Fibroblast of lung (primary cell): ENCODE results near the gene MYLK. TPM values are rescaled to one million over a fixed set of nuclear protein-coding genes. Genes with fewer than 3 reads are reported as not detected.

ENCODE experiments used
- DNase-seq, 2 donors: peaks; one replicate each; pipeline versions ENCODE4 v3.0.0 to v3.0.0-alpha.2; 2010; ENCODE audit warnings: low read depth in 2 of 2
- H2AFZ ChIP-seq: 2 replicates; pipeline ENCODE4 v1.5.1; 2012; ENCODE audit warnings: low read length, control low read depth, inconsistent platforms
- H3K27ac ChIP-seq: 2 replicates; pipeline ENCODE4 v1.5.1; 2011; ENCODE audit warnings: low read length, control low read depth; ENCODE audit not compliant: insufficient read depth
- H3K27me3 ChIP-seq: 2 replicates; pipeline ENCODE4 v1.5.1; 2011; ENCODE audit warnings: mild to moderate bottlenecking, low read length; ENCODE audit not compliant: control insufficient read depth, insufficient read depth
- H3K36me3 ChIP-seq: 2 replicates; pipeline ENCODE4 v1.5.1; 2011; ENCODE audit warnings: low read length; ENCODE audit not compliant: control insufficient read depth, insufficient read depth
- H3K4me1 ChIP-seq: 2 replicates; pipeline ENCODE4 v1.5.1; 2011; ENCODE audit warnings: low read length; ENCODE audit not compliant: control insufficient read depth, insufficient read depth; ENCODE audit errors: extremely low read depth
- H3K4me2 ChIP-seq: 2 replicates; pipeline ENCODE4 v1.5.1; 2011; ENCODE audit warnings: low read length, control low read depth; ENCODE audit not compliant: insufficient read depth; ENCODE audit errors: extremely low read depth
- H3K4me3 ChIP-seq, 4 experiments: fragments of 200-600 bp in 1 of 4; sonication (generic) in 1 of 4; replicated peaks in 1 of 4; 2 replicates each; pipeline ENCODE4 v1.5.1; 2011 to 2016; ENCODE audit warnings: low read length in 4 of 4, low read depth in 3 of 4, mild to moderate bottlenecking in 3 of 4, control low read depth in 2 of 4, inconsistent platforms in 1 of 4, mixed read lengths in 1 of 4; ENCODE audit not compliant: insufficient read depth in 1 of 4; ENCODE audit errors: control extremely low read depth in 1 of 4
- H3K79me2 ChIP-seq: 2 replicates; pipeline ENCODE4 v1.5.1; 2012; ENCODE audit warnings: mild to moderate bottlenecking, low read length, inconsistent platforms; ENCODE audit not compliant: control insufficient read depth, insufficient read depth
- H3K9ac ChIP-seq: 2 replicates; pipeline ENCODE4 v1.5.1; 2011; ENCODE audit warnings: mild to moderate bottlenecking, low read length, control low read depth; ENCODE audit not compliant: insufficient read depth
- H3K9me3 ChIP-seq: 2 replicates; pipeline ENCODE4 v1.5.1; 2012; ENCODE audit warnings: low read depth, low read length; ENCODE audit not compliant: control insufficient read depth, insufficient read depth
- H4K20me1 ChIP-seq: 2 replicates; pipeline ENCODE4 v1.5.1; 2011; ENCODE audit warnings: low read length; ENCODE audit not compliant: control insufficient read depth, insufficient read depth; ENCODE audit errors: extremely low read depth
- EZH2 ChIP-seq: IDR thresholded peaks from 2 replicates; pipeline ENCODE4 v1.5.1; 2012; ENCODE audit warnings: low read length, control low read depth, mild to moderate bottlenecking; ENCODE audit errors: missing control alignments
- polyA plus RNA-seq, 2 donors: library from polyadenylated mRNA; depleted of rRNA in 1 of 2; stranded (reverse) in 1 of 2; unstranded in 1 of 2; fragments of >200 nt; gene quantifications; 2 replicates each; pipeline ENCODE4 v1.2.1, GENCODE V29; 2011 to 2012; ENCODE audit warnings: missing spikeins in 1 of 2
- total RNA-seq: library from RNA; depleted of rRNA; stranded (reverse); fragments of >200 nt; gene quantifications from 2 replicates; pipeline ENCODE4 v1.2.1, GENCODE V29; 2014
- TF ChIP-seq, protein P1 (sequence below), 2 donors: IDR thresholded peaks in 1 of 2; conservative IDR thresholded peaks in 1 of 2; 1 replicate in 1 of 2; 2 replicates in 1 of 2; pipeline ENCODE4 v1.5.1; 2011 to 2012; ENCODE audit warnings: low read length in 2 of 2, control low read depth in 1 of 2, inconsistent platforms in 1 of 2, low read depth in 1 of 2, mild to moderate bottlenecking in 1 of 2

Gene MYLK
- total and polyA plus RNA-seq, 2 donors (not counting 1 experiment from before 2014, with no cell fraction given) = 918 to 941 TPM

DNA sequence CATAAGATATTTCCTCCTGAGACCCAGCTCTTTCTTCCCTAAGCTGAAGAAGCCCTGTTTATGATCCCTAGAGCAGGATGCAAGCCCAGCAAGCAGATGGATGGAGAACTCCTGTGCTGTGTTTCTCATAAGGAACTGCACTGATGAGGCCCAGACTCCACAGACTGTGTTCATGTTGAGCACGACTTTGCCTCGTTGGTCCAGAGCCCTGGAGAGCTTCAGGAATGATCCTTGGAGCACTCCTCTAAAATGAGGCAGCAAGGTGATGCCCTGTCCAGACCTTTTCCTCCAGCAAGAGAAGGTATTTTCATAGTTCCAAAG is 83.8 kb downstream of the MYLK start:
- TF ChIP-seq, protein P1, sequence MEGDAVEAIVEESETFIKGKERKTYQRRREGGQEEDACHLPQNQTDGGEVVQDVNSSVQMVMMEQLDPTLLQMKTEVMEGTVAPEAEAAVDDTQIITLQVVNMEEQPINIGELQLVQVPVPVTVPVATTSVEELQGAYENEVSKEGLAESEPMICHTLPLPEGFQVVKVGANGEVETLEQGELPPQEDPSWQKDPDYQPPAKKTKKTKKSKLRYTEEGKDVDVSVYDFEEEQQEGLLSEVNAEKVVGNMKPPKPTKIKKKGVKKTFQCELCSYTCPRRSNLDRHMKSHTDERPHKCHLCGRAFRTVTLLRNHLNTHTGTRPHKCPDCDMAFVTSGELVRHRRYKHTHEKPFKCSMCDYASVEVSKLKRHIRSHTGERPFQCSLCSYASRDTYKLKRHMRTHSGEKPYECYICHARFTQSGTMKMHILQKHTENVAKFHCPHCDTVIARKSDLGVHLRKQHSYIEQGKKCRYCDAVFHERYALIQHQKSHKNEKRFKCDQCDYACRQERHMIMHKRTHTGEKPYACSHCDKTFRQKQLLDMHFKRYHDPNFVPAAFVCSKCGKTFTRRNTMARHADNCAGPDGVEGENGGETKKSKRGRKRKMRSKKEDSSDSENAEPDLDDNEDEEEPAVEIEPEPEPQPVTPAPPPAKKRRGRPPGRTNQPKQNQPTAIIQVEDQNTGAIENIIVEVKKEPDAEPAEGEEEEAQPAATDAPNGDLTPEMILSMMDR (conservative IDR thresholded peaks at IDR 0.05 in 1 of 2, IDR thresholded peaks at IDR 0.05 in 1 of 2; ENCODE audit: low read depth in 1 of 2, low read length in 2 of 2) = no peak
- TF ChIP-seq EZH2 = no peak
- H3K79me2 ChIP-seq = peaks cover 5% of the 10 kb centered on the region
- DNase-seq = no peak
- peak overlapping the region; percentile 81 for H3K4me2 ChIP-seq
- no peak overlapping the region for H3K9ac ChIP-seq
- no peaks in the 10 kb centered on the region for H4K20me1 ChIP-seq
- peak overlapping the region in 3 of 4 experiments; percentile 60 to 82 (median 81) for H3K4me3 ChIP-seq
- H2AFZ ChIP-seq = no peak overlapping the region
- no peaks in the 10 kb centered on the region for H3K9me3 ChIP-seq
- H3K27me3 ChIP-seq = no peaks in the 10 kb centered on the region
- peaks cover 5% of the 10 kb centered on the region for H3K4me1 ChIP-seq
- H3K27ac ChIP-seq = no peak overlapping the region
- peaks cover 8% of the 10 kb centered on the region for H3K36me3 ChIP-seq

DNA sequence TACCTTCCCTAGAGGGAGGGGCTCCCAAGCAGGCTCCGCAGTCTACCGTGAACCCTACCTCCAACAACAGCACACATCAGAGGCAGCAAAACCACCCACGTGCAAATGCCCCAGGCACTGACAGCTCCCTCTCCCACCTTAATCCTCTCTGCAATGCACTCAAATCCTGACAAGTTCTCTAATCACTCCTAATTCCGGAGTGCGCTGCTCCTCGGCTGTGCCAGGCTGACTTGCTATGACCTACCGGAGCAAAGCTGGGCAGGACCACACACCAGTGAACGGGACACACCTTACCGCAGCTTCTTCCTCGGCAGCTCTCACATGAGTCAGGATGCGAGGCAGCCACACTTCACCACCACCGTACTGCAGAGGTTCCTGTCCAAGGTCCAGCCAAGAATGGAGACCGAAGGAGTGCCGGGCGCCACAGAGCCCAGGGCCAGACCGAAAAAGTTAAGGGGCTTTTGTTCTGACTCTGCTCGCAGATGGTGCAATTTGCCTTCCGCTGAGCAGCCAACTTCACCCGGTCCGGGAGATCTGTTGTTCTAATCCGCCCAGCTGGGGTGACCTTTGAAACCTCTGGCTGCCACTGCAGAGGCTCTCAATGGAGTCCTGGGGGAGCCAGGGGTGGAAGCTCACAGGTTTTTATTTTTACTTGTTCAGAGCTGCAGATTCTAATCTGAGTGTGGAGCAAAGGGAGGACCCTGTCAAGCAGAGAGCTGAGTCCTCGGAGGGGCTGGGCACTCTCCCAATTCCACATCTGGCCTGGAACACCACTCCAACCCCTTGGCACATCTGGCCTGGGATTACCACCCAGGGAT is 84.4 kb downstream of the MYLK start:
- peak overlapping the region; percentile 52 for H3K27ac ChIP-seq
- H3K4me2 ChIP-seq = peak overlapping the region; percentile 81
- H3K36me3 ChIP-seq = peaks cover 5% of the 10 kb centered on the region
- peaks cover 5% of the 10 kb centered on the region for H3K79me2 ChIP-seq
- H3K27me3 ChIP-seq = no peaks in the 10 kb centered on the region
- peaks cover 5% of the 10 kb centered on the region for H3K4me1 ChIP-seq
- TF ChIP-seq, protein P1 (conservative IDR thresholded peaks at IDR 0.05 in 1 of 2, IDR thresholded peaks at IDR 0.05 in 1 of 2; ENCODE audit: low read depth in 1 of 2, low read length in 2 of 2) = no peak
- no peaks in the 10 kb centered on the region for H3K9me3 ChIP-seq
- H2AFZ ChIP-seq = no peak overlapping the region
- H4K20me1 ChIP-seq = no peaks in the 10 kb centered on the region
- DNase-seq = peak; percentile 84 to 87
- no peak overlapping the region for H3K9ac ChIP-seq
- H3K4me3 ChIP-seq = peak overlapping the region; percentile 42 to 82 (median 70)

DNA sequence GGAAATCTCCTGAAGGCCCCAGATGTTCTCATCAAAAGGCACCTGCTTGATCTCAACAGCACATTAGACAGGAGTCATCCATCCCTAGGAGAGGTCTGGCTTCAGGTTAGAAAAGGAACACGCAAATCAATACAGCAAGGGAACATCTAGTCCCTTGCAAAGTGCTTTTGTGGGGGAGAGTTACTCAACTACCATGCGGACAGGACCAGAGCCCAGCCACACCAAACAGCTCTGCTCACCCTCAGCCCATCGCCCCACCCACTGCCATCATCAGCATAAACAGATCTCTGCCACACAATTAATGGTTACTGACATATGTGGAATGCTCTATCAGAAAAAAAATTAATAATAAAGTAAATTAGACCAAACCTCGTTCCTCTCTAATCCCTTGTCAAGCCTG is 85.6 kb downstream of the MYLK start:
- Histone ChIP-seq H2AFZ (no peak overlapping the region), H3K9me3 (no peaks in the 10 kb centered on the region), H3K79me2 (peaks cover 7% of the 10 kb centered on the region), H3K9ac (no peak overlapping the region), H3K27me3 (no peaks in the 10 kb centered on the region), H3K27ac (no peak overlapping the region), H3K4me2 (peak overlapping the region; percentile 44), H4K20me1 (no peaks in the 10 kb centered on the region), H3K4me1 (peaks cover 5% of the 10 kb centered on the region), H3K4me3 (peak overlapping the region in 3 of 4 experiments; percentile 19 to 82 (median 81)), H3K36me3 (peaks cover 5% of the 10 kb centered on the region)
- no peak for TF ChIP-seq EZH2
- TF ChIP-seq, protein P1 (conservative IDR thresholded peaks at IDR 0.05 in 1 of 2, IDR thresholded peaks at IDR 0.05 in 1 of 2; ENCODE audit: low read depth in 1 of 2, low read length in 2 of 2) = no peak
- peak in 1 of 2 donors; percentile 78 for DNase-seq
